Activated CD4-positive, alpha-beta T cell treated with anti-CD3 and anti-CD28 coated beads, Interleukin-2, amount 10 ng/mL, durations not matched to agents 24 days and 14 days (primary cell): ENCODE results near the gene ZNF608. TPM values are rescaled to one million over a fixed set of nuclear protein-coding genes. Genes with fewer than 3 reads are reported as not detected.

Source experiments
- DNase-seq: peaks from one replicate; pipeline ENCODE4 v3.0.0; 2022
- H3K27ac Mint-ChIP-seq: one replicate; pipeline ENCODE4 v1.8.0; 2022; ENCODE audit warnings: mild to moderate bottlenecking, mixed read lengths
- H3K27me3 Mint-ChIP-seq: one replicate; pipeline ENCODE4 v1.8.0; 2022; ENCODE audit warnings: mixed read lengths
- H3K36me3 Mint-ChIP-seq: one replicate; pipeline ENCODE4 v1.8.0; 2022; ENCODE audit warnings: low read depth, mild to moderate bottlenecking, mixed read lengths
- H3K4me1 Mint-ChIP-seq: one replicate; pipeline ENCODE4 v1.8.0; 2021; ENCODE audit warnings: mixed read lengths
- H3K4me3 Mint-ChIP-seq: one replicate; pipeline ENCODE4 v1.8.0; 2022; ENCODE audit warnings: mild to moderate bottlenecking, moderate library complexity, mixed read lengths
- H3K9me3 Mint-ChIP-seq: one replicate; pipeline ENCODE4 v1.8.0; 2021; ENCODE audit warnings: mixed read lengths
- intact Hi-C: fragments of 100-400 bp; cut with micrococcal nuclease; formaldehyde crosslinking; loops from one replicate; pipeline ENCODE4 v1.15.1; 2023
- total RNA-seq: library from RNA; stranded (reverse); gene quantifications from 2 replicates; pipeline ENCODE4 v1.2.3, GENCODE V29; 2022

Gene ZNF608
- total RNA-seq, 1 donor from 2014 or later = not detected

- no peak overlapping the region for H3K4me3 Mint-ChIP-seq
- H3K27me3 Mint-ChIP-seq = peaks cover 13% of the 10 kb centered on the region
- intact Hi-C loops = no loop called here
- no peak overlapping the region for H3K27ac Mint-ChIP-seq
- no peaks in the 10 kb centered on the region for H3K36me3 Mint-ChIP-seq
- DNase-seq = no peak
- no peaks in the 10 kb centered on the region for H3K4me1 Mint-ChIP-seq
- H3K9me3 Mint-ChIP-seq = no peaks in the 10 kb centered on the region
These were observed 10.2 kb downstream of the ZNF608 start for GRCh38 chr5:124736082-124736804.

- no peak overlapping the region for H3K27ac Mint-ChIP-seq
- H3K4me1 Mint-ChIP-seq = no peaks in the 10 kb centered on the region
- no peak overlapping the region for H3K4me3 Mint-ChIP-seq
- no peak for DNase-seq
- no peaks in the 10 kb centered on the region for H3K9me3 Mint-ChIP-seq
- H3K27me3 Mint-ChIP-seq = peaks cover 13% of the 10 kb centered on the region
- H3K36me3 Mint-ChIP-seq = no peaks in the 10 kb centered on the region
- intact Hi-C loops = no loop called here
These were observed 11.1 kb downstream of the ZNF608 start for GRCh38 chr5:124735169-124735858.

- no peaks in the 10 kb centered on the region for H3K4me1 Mint-ChIP-seq
- H3K9me3 Mint-ChIP-seq = no peaks in the 10 kb centered on the region
- DNase-seq = no peak
- no peaks in the 10 kb centered on the region for H3K36me3 Mint-ChIP-seq
- no peak overlapping the region for H3K4me3 Mint-ChIP-seq
- intact Hi-C loops = no loop called here
- peaks cover 13% of the 10 kb centered on the region for H3K27me3 Mint-ChIP-seq
- H3K27ac Mint-ChIP-seq = no peak overlapping the region
These were observed 11.8 kb downstream of the ZNF608 start for GRCh38 chr5:124734574-124735168.

GRCh38 chr5:124733329-124733650 is 13.1 kb downstream of the ZNF608 start:
- H3K27me3 Mint-ChIP-seq = peaks cover 11% of the 10 kb centered on the region
- no peak for DNase-seq
- H3K36me3 Mint-ChIP-seq = no peaks in the 10 kb centered on the region
- H3K4me1 Mint-ChIP-seq = no peaks in the 10 kb centered on the region
- intact Hi-C loops = no loop called here
- H3K27ac Mint-ChIP-seq = no peak overlapping the region
- H3K4me3 Mint-ChIP-seq = no peak overlapping the region
- no peaks in the 10 kb centered on the region for H3K9me3 Mint-ChIP-seq

GRCh38 chr5:124732428-124733328 is 13.8 kb downstream of the ZNF608 start:
- H3K27ac Mint-ChIP-seq = no peak overlapping the region
- no peaks in the 10 kb centered on the region for H3K4me1 Mint-ChIP-seq
- peaks cover 11% of the 10 kb centered on the region for H3K27me3 Mint-ChIP-seq
- no peak for DNase-seq
- intact Hi-C loops = no loop called here
- no peaks in the 10 kb centered on the region for H3K36me3 Mint-ChIP-seq
- H3K9me3 Mint-ChIP-seq = no peaks in the 10 kb centered on the region
- no peak overlapping the region for H3K4me3 Mint-ChIP-seq

- Mint-ChIP-seq H3K4me3 (no peak overlapping the region), H3K27me3 (peaks cover 4% of the 10 kb centered on the region), H3K27ac (no peak overlapping the region), H3K36me3 (no peaks in the 10 kb centered on the region), H3K9me3 (peaks cover 4% of the 10 kb centered on the region), H3K4me1 (no peaks in the 10 kb centered on the region)
- no peak for DNase-seq
- intact Hi-C loops = no loop called here
These were observed 16.1 kb downstream of the ZNF608 start for GRCh38 chr5:124730381-124730780.

GRCh38 chr5:124729720-124730359 is 16.6 kb downstream of the ZNF608 start:
- peaks cover under 1% of the 10 kb centered on the region for H3K27me3 Mint-ChIP-seq
- no peak overlapping the region for H3K4me3 Mint-ChIP-seq
- intact Hi-C loops = no loop called here
- H3K27ac Mint-ChIP-seq = no peak overlapping the region
- DNase-seq = no peak
- H3K36me3 Mint-ChIP-seq = no peaks in the 10 kb centered on the region
- H3K9me3 Mint-ChIP-seq = peaks cover 4% of the 10 kb centered on the region
- no peaks in the 10 kb centered on the region for H3K4me1 Mint-ChIP-seq

GRCh38 chr5:124728968-124729332 is 17.5 kb downstream of the ZNF608 start:
- no peak for DNase-seq
- intact Hi-C loops = no loop called here

GRCh38 chr5:124728331-124728967 is 18.0 kb downstream of the ZNF608 start:
- H3K9me3 Mint-ChIP-seq = peaks cover 4% of the 10 kb centered on the region
- no peaks in the 10 kb centered on the region for H3K4me1 Mint-ChIP-seq
- no peak overlapping the region for H3K27ac Mint-ChIP-seq
- intact Hi-C loops = no loop called here
- DNase-seq = no peak
- H3K4me3 Mint-ChIP-seq = no peak overlapping the region
- H3K36me3 Mint-ChIP-seq = no peaks in the 10 kb centered on the region
- H3K27me3 Mint-ChIP-seq = no peaks in the 10 kb centered on the region

More at GRCh38 chr5:124728968-124729332, 17.5 kb downstream of the ZNF608 start:
- H3K4me3 Mint-ChIP-seq = no peak overlapping the region
- H3K9me3 Mint-ChIP-seq = peaks cover 4% of the 10 kb centered on the region
- no peak overlapping the region for H3K27ac Mint-ChIP-seq
- no peaks in the 10 kb centered on the region for H3K27me3 Mint-ChIP-seq
- H3K4me1 Mint-ChIP-seq = no peaks in the 10 kb centered on the region
- no peaks in the 10 kb centered on the region for H3K36me3 Mint-ChIP-seq

- intact Hi-C loops = no loop called here
These were observed 19.6 kb downstream of the ZNF608 start for GRCh38 chr5:124726631-124727362.

GRCh38 chr5:124725622-124726258 is 20.7 kb downstream of the ZNF608 start:
- Mint-ChIP-seq H3K4me1 (no peaks in the 10 kb centered on the region), H3K4me3 (no peak overlapping the region), H3K27me3 (no peaks in the 10 kb centered on the region), H3K27ac (no peak overlapping the region), H3K36me3 (no peaks in the 10 kb centered on the region), H3K9me3 (peaks cover 4% of the 10 kb centered on the region)
- no peak for DNase-seq
- intact Hi-C loops = no loop called here

More at GRCh38 chr5:124726631-124727362, 19.6 kb downstream of the ZNF608 start:
- H3K4me3 Mint-ChIP-seq = no peak overlapping the region
- H3K27ac Mint-ChIP-seq = no peak overlapping the region
- no peaks in the 10 kb centered on the region for H3K27me3 Mint-ChIP-seq
- DNase-seq = no peak
- H3K9me3 Mint-ChIP-seq = peaks cover 4% of the 10 kb centered on the region
- no peaks in the 10 kb centered on the region for H3K4me1 Mint-ChIP-seq
- H3K36me3 Mint-ChIP-seq = no peaks in the 10 kb centered on the region

- Mint-ChIP-seq H3K27me3 (no peaks in the 10 kb centered on the region), H3K9me3 (peaks cover 4% of the 10 kb centered on the region), H3K4me1 (no peaks in the 10 kb centered on the region), H3K4me3 (no peak overlapping the region), H3K36me3 (no peaks in the 10 kb centered on the region), H3K27ac (no peak overlapping the region)
- intact Hi-C loops = no loop called here
- DNase-seq = no peak
These were observed 21.4 kb downstream of the ZNF608 start for GRCh38 chr5:124725040-124725434.
